Right ventricle myocardium superior (tissue), 1 donor: ENCODE measurements around the gene EWSR1. TPM values are rescaled to one million over a fixed set of nuclear protein-coding genes. Genes with fewer than 3 reads are reported as not detected.
"Not testable (repeated sequence)": the region's sequence is repeated elsewhere in the genome, so short reads cannot be mapped to it uniquely, and the experiment has no call there.

Experiments used
- ATAC-seq: fragments of 200-7000 bp; cut with Tn5 transposase; one replicate; pipeline ENCODE4 v1.9.1; 2020; ENCODE audit warnings: mild to moderate bottlenecking; ENCODE audit not compliant: poor library complexity
- DNase-seq: peaks from one replicate; pipeline ENCODE4 v3.0.0-alpha.2; 2020
- intact Hi-C: fragments of 100-400 bp; cut with DNase I; formaldehyde crosslinking; loops from one replicate; pipeline ENCODE4 v1.11.2; 2022
- microRNA-seq: library from miRNA; unstranded; fragments of <30 nt; microRNA quantifications from one replicate; pipeline ENCODE4 v1.2.0, GENCODE V29; 2020
- total RNA-seq: library from RNA; stranded (reverse); fragmentation: NEBNext Ultra II Directional; extraction: Animal tissue kit (Norgen Biotek cat#: 25700); gene quantifications from one replicate; pipeline ENCODE4 v1.2.1, GENCODE V29; 2021
- donor health status: DM: no; HTN: yes; CAD: no; lungs with severe emphysema.

EWSR1 gene
- total RNA-seq, 1 donor from 2014 or later: 108 TPM

DNA sequence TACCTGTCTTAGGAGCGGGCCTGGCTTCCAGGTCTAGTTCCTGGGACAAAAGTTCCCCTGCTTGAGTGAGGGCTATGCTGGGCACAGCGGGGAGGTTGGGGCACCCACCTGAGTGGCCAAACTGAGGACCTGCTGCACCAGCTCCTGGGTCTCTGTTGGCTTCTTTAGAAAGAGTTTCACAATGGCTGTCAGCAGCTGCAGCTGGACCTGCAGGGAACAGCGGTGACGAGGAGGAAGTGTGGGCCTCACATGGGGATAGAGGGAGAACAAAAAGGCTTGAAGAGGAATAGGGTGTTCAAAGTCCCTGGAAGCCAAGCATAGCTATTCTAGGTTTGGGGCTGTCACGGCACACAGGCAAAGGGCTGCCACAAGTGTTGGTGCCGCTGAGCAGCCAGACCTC is 74.1 kb downstream of the EWSR1 start:
- ATAC-seq (peak; percentile 2), DNase-seq (no peak)
- intact Hi-C loops: no loop called here

- intact Hi-C loops: no loop called here
- peak; percentile 2 for ATAC-seq
- DNase-seq: peak; percentile 33
Observed at GRCh38 chr22:29342577-29343312, 74.7 kb downstream of the EWSR1 start.

DNA sequence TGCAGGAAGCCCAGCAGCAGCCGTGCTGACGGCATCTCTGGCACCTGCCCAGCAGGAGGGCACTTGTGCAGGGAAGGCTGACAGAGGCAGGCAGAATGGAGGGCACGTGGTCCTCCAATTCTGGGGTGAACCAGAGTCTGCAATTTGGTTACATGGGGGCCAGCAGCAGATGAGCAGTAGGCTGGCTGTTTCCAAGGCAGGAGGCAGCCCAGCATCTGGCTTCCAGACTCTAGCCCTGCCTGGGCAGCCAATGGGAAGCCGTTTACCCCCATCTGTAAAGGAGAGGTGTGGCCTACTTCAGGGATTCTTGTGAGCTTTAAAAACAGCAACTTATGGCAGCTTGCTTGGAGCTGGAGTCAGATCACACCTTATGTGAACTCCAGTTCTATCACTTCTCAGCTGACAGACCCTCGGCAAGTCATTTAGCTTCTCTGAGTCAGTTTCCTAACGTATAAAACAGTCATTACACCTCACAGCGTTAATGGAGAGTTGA is 75.3 kb downstream of the EWSR1 start:
- peak; percentile 79 for ATAC-seq
- intact Hi-C loops: no loop called here
- DNase-seq: peak; percentile 80

GRCh38 chr22:29344137-29344536 is 76.1 kb downstream of the EWSR1 start:
- peak; percentile 88 for ATAC-seq
- DNase-seq: peak; percentile 84
- intact Hi-C loops: no loop called here

- DNase-seq, ATAC-seq, intact Hi-C loops: not testable (repeated sequence)
Observed at GRCh38 chr22:29344889-29345288, 76.8 kb downstream of the EWSR1 start.

DNA sequence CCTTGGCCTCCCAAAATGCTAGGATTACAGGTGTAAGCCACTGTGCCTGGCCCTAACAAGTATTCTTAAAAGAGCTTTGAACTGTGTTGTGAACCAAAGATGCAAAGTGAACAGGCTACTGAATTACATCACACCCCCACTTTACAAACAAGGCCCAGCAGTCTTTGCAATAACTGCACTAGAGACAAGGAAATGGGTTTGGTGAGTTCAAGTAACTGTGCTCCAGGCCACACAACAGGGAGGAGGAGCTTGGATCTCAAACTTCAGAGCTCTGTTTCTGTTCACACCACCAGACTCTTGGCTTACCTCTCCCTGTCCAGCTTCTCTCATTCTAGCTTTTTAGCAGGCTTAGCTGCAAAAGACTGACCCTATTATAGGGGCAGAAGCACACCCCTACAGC is 77.9 kb downstream of the EWSR1 start:
- intact Hi-C loops: no loop called here
- no peak for ATAC-seq
- peak; percentile 6 for DNase-seq

DNA sequence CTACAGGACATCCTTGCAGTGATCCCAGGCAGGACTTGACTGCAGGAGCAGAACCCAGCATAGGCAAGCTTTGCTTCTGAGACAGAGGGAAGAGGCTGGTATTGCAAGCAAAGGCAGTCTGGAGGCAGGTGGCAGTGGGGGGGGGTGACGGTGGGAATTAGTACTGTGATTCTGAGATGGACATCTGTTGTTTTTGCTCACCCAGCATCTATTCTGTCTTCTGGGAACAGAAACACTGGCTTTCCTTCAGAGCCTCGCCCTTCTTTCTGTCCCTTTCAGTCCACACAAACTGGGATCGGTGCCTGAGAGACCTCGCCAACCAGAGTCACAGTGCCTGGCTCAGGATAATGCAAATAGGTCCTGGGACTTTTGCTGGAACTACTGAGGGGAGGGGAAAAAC is 78.6 kb downstream of the EWSR1 start:
- ATAC-seq (peak; percentile 25), DNase-seq (peak; percentile 58)
- intact Hi-C loops: no loop called here

DNA sequence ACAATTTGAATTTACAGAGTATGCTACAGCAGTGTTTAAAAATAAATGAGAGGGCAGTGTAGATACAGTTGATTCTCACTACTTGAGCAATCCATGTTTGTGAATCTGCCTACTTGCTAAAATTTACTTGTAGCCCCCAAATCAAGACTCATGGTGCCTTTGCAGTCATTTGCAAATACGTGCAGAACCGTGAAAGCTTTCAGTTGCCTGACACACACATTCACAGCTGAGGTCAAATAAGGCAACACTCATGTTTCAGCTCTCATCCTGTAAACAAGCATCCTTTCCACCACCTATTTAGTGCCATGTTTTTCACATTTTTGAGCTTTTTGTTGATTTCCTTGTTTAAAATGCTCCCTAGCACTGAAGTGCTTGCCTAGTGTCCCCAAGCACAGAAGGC is 80.0 kb downstream of the EWSR1 start:
- DNase-seq: no peak
- intact Hi-C loops: no loop called here
- no peak for ATAC-seq

- ATAC-seq (no peak), DNase-seq (no peak)
- intact Hi-C loops: no loop called here
Observed at GRCh38 chr22:29348956-29349355, 80.9 kb downstream of the EWSR1 start.

Small RNAs within 50 kb of the gene (microRNA-seq; reads per million reads assigned to microRNA genes)
- gene MIR3653: 7.8 reads per million, percentile 21 among the genes with 10 or more reads in this experiment

Other genes starting within 250 kb of the EWSR1 start
- not detected for gene C22orf31, start 206.4 kb upstream of the EWSR1 start, total RNA-seq
- gene KREMEN1, start 195.2 kb upstream of the EWSR1 start, total RNA-seq: 49.9 TPM
- 0.32 TPM for gene EMID1, start 62.4 kb upstream of the EWSR1 start, total RNA-seq
- gene RHBDD3, start 287 bp upstream of the EWSR1 start, total RNA-seq: 11.7 TPM
- 24.4 TPM for gene GAS2L1, start 38.4 kb downstream of the EWSR1 start, total RNA-seq
- gene RASL10A, start 47.4 kb downstream of the EWSR1 start, total RNA-seq: 1.3 TPM
- 25.6 TPM for gene AP1B1, start 120.3 kb downstream of the EWSR1 start, total RNA-seq
- not detected for gene RFPL1, start 170.3 kb downstream of the EWSR1 start, total RNA-seq
- 0.16 TPM for gene NEFH, start 211.9 kb downstream of the EWSR1 start, total RNA-seq